A375 (cell line): ENCODE measurements around the gene SLC44A2. TPM values are rescaled to one million over a fixed set of nuclear protein-coding genes. Genes with fewer than 3 reads are reported as not detected.

Experiments
- total RNA-seq: library from RNA; depleted of rRNA; stranded (reverse); fragments of >200 nt; shearing (Covaris generic); gene quantifications from 2 replicates; pipeline ENCODE4 v1.2.3, GENCODE V29; 2014; rRNA removed

SLC44A2 gene
- total RNA-seq, result 17.6 and 38.2 TPM in 2 replicates

GRCh38 chr19:10625003-10625761 is at the start of gene SLC44A2:
SLC44A2 (plus strand) TSS chr19:10625553; CDS start chr19:10625634, 81 bp downstream.

GRCh38 chr19:10587022-10587838 is 38.1 kb upstream of the SLC44A2 start, which contains the start of gene AP1M2:
AP1M2 (minus strand) TSS chr19:10587312; CDS start chr19:10587231, 81 bp downstream.

GRCh38 chr19:10653732-10654609 is 28.6 kb downstream of the SLC44A2 start, which contains the start of gene ILF3:
ILF3 (plus strand) TSS chr19:10654346; CDS start chr19:10670606, 16,260 bp downstream.

Other genes starting within 250 kb of the SLC44A2 start
- 141 and 161 TPM in 2 replicates for gene TYK2, start 245.0 kb upstream of the SLC44A2 start, total RNA-seq
- 639 and 659 TPM in 2 replicates for gene CDC37, start 222.0 kb upstream of the SLC44A2 start, total RNA-seq
- gene PDE4A, start 205.0 kb upstream of the SLC44A2 start, total RNA-seq, result 4.5 and 4.9 TPM in 2 replicates
- 69.0 and 75.7 TPM in 2 replicates for gene KEAP1, start 122.2 kb upstream of the SLC44A2 start, total RNA-seq
- 1.9 and 3.9 TPM in 2 replicates for gene S1PR5, start 108.1 kb upstream of the SLC44A2 start, total RNA-seq
- gene ATG4D, start 81.6 kb upstream of the SLC44A2 start, total RNA-seq, result 49.4 and 49.9 TPM in 2 replicates
- 58.0 and 61.9 TPM in 2 replicates for gene KRI1, start 59.5 kb upstream of the SLC44A2 start, total RNA-seq
- gene CDKN2D, start 56.6 kb upstream of the SLC44A2 start, total RNA-seq, result 16.3 and 17.4 TPM in 2 replicates
- 4.1 and 5.6 TPM in 2 replicates for gene AP1M2, start 38.2 kb upstream of the SLC44A2 start, total RNA-seq
- 351 and 361 TPM in 2 replicates for gene ILF3, start 28.8 kb downstream of the SLC44A2 start, total RNA-seq
- 54.7 and 60.1 TPM in 2 replicates for gene QTRT1, start 75.9 kb downstream of the SLC44A2 start, total RNA-seq
- 94.8 and 95.6 TPM in 2 replicates for gene DNM2, start 92.5 kb downstream of the SLC44A2 start, total RNA-seq
- gene TMED1, start 210.7 kb downstream of the SLC44A2 start, total RNA-seq, result 68.2 and 72.5 TPM in 2 replicates
- gene C19orf38, start 222.9 kb downstream of the SLC44A2 start, total RNA-seq, result 0.48 TPM in 1 of 2 replicates, not detected in the other
- gene CARM1, start 246.0 kb downstream of the SLC44A2 start, total RNA-seq, result 44.2 and 53.4 TPM in 2 replicates